Activated CD4-positive, alpha-beta memory T cell treated with anti-CD3 and anti-CD28 coated beads, Interleukin-2, amount 10 ng/mL, durations not matched to agents 7 days and 5 days (primary cell): ENCODE results near the gene RAB23. TPM values are rescaled to one million over a fixed set of nuclear protein-coding genes. Genes with fewer than 3 reads are reported as not detected.

ENCODE experiments used
- CTCF ChIA-PET: fragments of 350-600 bp; sonication (Branson Sonifier 250); formaldehyde crosslinking; loops from one replicate; lab custom pipeline; 2021; ENCODE audit warnings: antibody characterized with exemption, inconsistent platforms; lab: Charles Lee
- POLR2A ChIA-PET: fragments of 350-600 bp; sonication (Branson Sonifier 250); formaldehyde crosslinking; loops from one replicate; lab custom pipeline; 2021; ENCODE audit warnings: antibody characterized with exemption; lab: Charles Lee
- DNase-seq: peaks from one replicate; pipeline ENCODE4 v3.0.0-alpha.2; 2020
- H3K27ac Mint-ChIP-seq: one replicate; pipeline ENCODE4 v1.8.0; 2021; ENCODE audit warnings: mild to moderate bottlenecking, mixed read lengths
- H3K27me3 Mint-ChIP-seq: one replicate; pipeline ENCODE4 v1.8.0; 2021; ENCODE audit warnings: mixed read lengths
- H3K36me3 Mint-ChIP-seq: one replicate; pipeline ENCODE4 v1.8.0; 2021; ENCODE audit warnings: low read depth, mixed read lengths
- H3K4me1 Mint-ChIP-seq: one replicate; pipeline ENCODE4 v1.8.0; 2021; ENCODE audit warnings: mixed read lengths
- H3K4me3 Mint-ChIP-seq: one replicate; pipeline ENCODE4 v1.8.0; 2021; ENCODE audit warnings: mild to moderate bottlenecking, mixed read lengths
- H3K9me3 Mint-ChIP-seq: one replicate; pipeline ENCODE4 v1.8.0; 2021; ENCODE audit warnings: mixed read lengths
- total RNA-seq, 2 experiments: library from RNA; stranded (reverse); gene quantifications; one replicate each; pipeline ENCODE4 v1.2.3, GENCODE V29; 2021

RAB23 gene
- total RNA-seq, 2 experiments from 2014 or later: 3.0 to 3.5 TPM

- POLR2A ChIA-PET: no interaction called here
- CTCF ChIA-PET: no interaction called here
- no peak overlapping the region for H3K27ac Mint-ChIP-seq
- H3K4me1 Mint-ChIP-seq: peaks cover 3% of the 10 kb centered on the region
- DNase-seq: no peak
- H3K36me3 Mint-ChIP-seq: peaks cover 62% of the 10 kb centered on the region
- no peak overlapping the region for H3K4me3 Mint-ChIP-seq
- no peaks in the 10 kb centered on the region for H3K27me3 Mint-ChIP-seq
- peaks cover 6% of the 10 kb centered on the region for H3K9me3 Mint-ChIP-seq
Measured at GRCh38 chr6:57165080-57165479, 57.0 kb downstream of the RAB23 start.

GRCh38 chr6:57163956-57164355 lies 58.2 kb downstream of the RAB23 start:
- Mint-ChIP-seq H3K36me3 (peaks cover 60% of the 10 kb centered on the region), H3K4me1 (no peaks in the 10 kb centered on the region), H3K4me3 (no peak overlapping the region), H3K27ac (no peak overlapping the region), H3K27me3 (no peaks in the 10 kb centered on the region), H3K9me3 (peaks cover 6% of the 10 kb centered on the region)
- POLR2A ChIA-PET: no interaction called here
- CTCF ChIA-PET: no interaction called here
- DNase-seq: no peak

- no peak overlapping the region for H3K27ac Mint-ChIP-seq
- H3K36me3 Mint-ChIP-seq: peaks cover 61% of the 10 kb centered on the region
- H3K4me1 Mint-ChIP-seq: peaks cover 4% of the 10 kb centered on the region
- peaks cover 6% of the 10 kb centered on the region for H3K9me3 Mint-ChIP-seq
- POLR2A ChIA-PET: interaction anchor here (2.6 kb wide), 1 partner anchor 10 kb away, joined by 11 read pairs; the partner anchor contains the start of gene BAG2
- H3K27me3 Mint-ChIP-seq: no peaks in the 10 kb centered on the region
- no peak overlapping the region for H3K4me3 Mint-ChIP-seq
- DNase-seq: no peak
- CTCF ChIA-PET: no interaction called here
Measured at GRCh38 chr6:57162516-57162915, 59.6 kb downstream of the RAB23 start.

- ChIA-PET POLR2A (interaction anchor here (2.6 kb wide), 1 partner anchor 10 kb away, joined by 11 read pairs; the partner anchor contains the start of gene BAG2), CTCF (no interaction called here)
- Mint-ChIP-seq H3K4me1 (peaks cover 4% of the 10 kb centered on the region), H3K27ac (no peak overlapping the region), H3K27me3 (no peaks in the 10 kb centered on the region), H3K9me3 (peaks cover 6% of the 10 kb centered on the region), H3K36me3 (peaks cover 59% of the 10 kb centered on the region), H3K4me3 (no peak overlapping the region)
- no peak for DNase-seq
Measured at GRCh38 chr6:57162028-57162427, 60.1 kb downstream of the RAB23 start.

- no peak for DNase-seq
- CTCF ChIA-PET: no interaction called here
- Mint-ChIP-seq H3K4me1 (peaks cover 4% of the 10 kb centered on the region), H3K9me3 (no peaks in the 10 kb centered on the region), H3K4me3 (no peak overlapping the region), H3K36me3 (peaks cover 51% of the 10 kb centered on the region), H3K27ac (no peak overlapping the region), H3K27me3 (no peaks in the 10 kb centered on the region)
- POLR2A ChIA-PET: no interaction called here
Measured at GRCh38 chr6:57159127-57159526, 63.0 kb downstream of the RAB23 start.

- Mint-ChIP-seq H3K36me3 (peaks cover 50% of the 10 kb centered on the region), H3K9me3 (no peaks in the 10 kb centered on the region), H3K27ac (no peak overlapping the region), H3K4me3 (no peak overlapping the region), H3K4me1 (peaks cover 4% of the 10 kb centered on the region), H3K27me3 (no peaks in the 10 kb centered on the region)
- CTCF ChIA-PET: no interaction called here
- no peak for DNase-seq
- POLR2A ChIA-PET: no interaction called here
Measured at GRCh38 chr6:57158658-57159057, 63.4 kb downstream of the RAB23 start.

GRCh38 chr6:57147955-57148858 lies 73.9 kb downstream of the RAB23 start:
- Mint-ChIP-seq H3K36me3 (peaks cover 70% of the 10 kb centered on the region), H3K4me3 (peak overlapping the region; percentile 38), H3K27ac (peak overlapping the region; percentile 57), H3K27me3 (no peaks in the 10 kb centered on the region), H3K9me3 (no peaks in the 10 kb centered on the region), H3K4me1 (peaks cover 26% of the 10 kb centered on the region)
- no peak for DNase-seq
- POLR2A ChIA-PET: no interaction called here
- CTCF ChIA-PET: no interaction called here

GRCh38 chr6:57147401-57147800 lies 74.7 kb downstream of the RAB23 start:
- CTCF ChIA-PET: no interaction called here
- H3K27ac Mint-ChIP-seq: no peak overlapping the region

GRCh38 chr6:57143690-57144089 lies 78.4 kb downstream of the RAB23 start:
- no peak for DNase-seq
- H3K36me3 Mint-ChIP-seq: peaks cover 69% of the 10 kb centered on the region
- H3K4me1 Mint-ChIP-seq: peaks cover 20% of the 10 kb centered on the region
- ChIA-PET CTCF (interaction anchor here (1.0 kb wide), 1 partner anchor 11 kb away, joined by 3 read pairs; no protein-coding TSS in a partner anchor), POLR2A (no interaction called here)
- H3K27ac Mint-ChIP-seq: no peak overlapping the region
- no peaks in the 10 kb centered on the region for H3K27me3 Mint-ChIP-seq
- no peaks in the 10 kb centered on the region for H3K9me3 Mint-ChIP-seq
- H3K4me3 Mint-ChIP-seq: no peak overlapping the region

More at GRCh38 chr6:57147401-57147800, 74.7 kb downstream of the RAB23 start:
- Mint-ChIP-seq H3K36me3 (peaks cover 76% of the 10 kb centered on the region), H3K9me3 (no peaks in the 10 kb centered on the region), H3K4me3 (no peak overlapping the region), H3K4me1 (peaks cover 26% of the 10 kb centered on the region), H3K27me3 (no peaks in the 10 kb centered on the region)
- no peak for DNase-seq
- POLR2A ChIA-PET: no interaction called here

GRCh38 chr6:57142178-57142525 lies 80.0 kb downstream of the RAB23 start:
- ChIA-PET CTCF (no interaction called here), POLR2A (no interaction called here)
- H3K4me1 Mint-ChIP-seq: peaks cover 10% of the 10 kb centered on the region
- no peaks in the 10 kb centered on the region for H3K27me3 Mint-ChIP-seq
- DNase-seq: no peak
- H3K27ac Mint-ChIP-seq: no peak overlapping the region
- H3K4me3 Mint-ChIP-seq: no peak overlapping the region
- no peaks in the 10 kb centered on the region for H3K9me3 Mint-ChIP-seq
- H3K36me3 Mint-ChIP-seq: peaks cover 61% of the 10 kb centered on the region

GRCh38 chr6:57141451-57142177 lies 80.5 kb downstream of the RAB23 start:
- DNase-seq: no peak
- POLR2A ChIA-PET: no interaction called here
- Mint-ChIP-seq H3K9me3 (no peaks in the 10 kb centered on the region), H3K27ac (no peak overlapping the region), H3K36me3 (peaks cover 62% of the 10 kb centered on the region), H3K4me1 (peaks cover 11% of the 10 kb centered on the region), H3K27me3 (no peaks in the 10 kb centered on the region), H3K4me3 (no peak overlapping the region)
- CTCF ChIA-PET: no interaction called here

- Mint-ChIP-seq H3K9me3 (no peaks in the 10 kb centered on the region), H3K36me3 (peaks cover 51% of the 10 kb centered on the region), H3K4me1 (peaks cover 14% of the 10 kb centered on the region), H3K4me3 (no peak overlapping the region), H3K27me3 (no peaks in the 10 kb centered on the region), H3K27ac (no peak overlapping the region)
- DNase-seq: no peak
- ChIA-PET CTCF (interaction anchor here (1.1 kb wide), 1 partner anchor 178 kb away, joined by 3 read pairs; no protein-coding TSS in a partner anchor), POLR2A (no interaction called here)
Measured at GRCh38 chr6:57138026-57138425, 84.1 kb downstream of the RAB23 start.

- no peak for DNase-seq
- Mint-ChIP-seq H3K4me3 (no peak overlapping the region), H3K27me3 (no peaks in the 10 kb centered on the region), H3K36me3 (peaks cover 45% of the 10 kb centered on the region), H3K9me3 (no peaks in the 10 kb centered on the region), H3K27ac (no peak overlapping the region), H3K4me1 (peaks cover 14% of the 10 kb centered on the region)
- ChIA-PET CTCF (interaction anchor here (1.1 kb wide), 1 partner anchor 179 kb away, joined by 3 read pairs; no protein-coding TSS in a partner anchor), POLR2A (no interaction called here)
Measured at GRCh38 chr6:57137350-57137749, 84.8 kb downstream of the RAB23 start.
